NCI-H2171 (cell line): ENCODE measurements around the gene AGPAT2.
A peak's percentile ranks its signal among the peaks of the same experiment; 100 is the strongest.

Experiments
- DNase-seq: peaks from one replicate; lab custom pipeline; 2025; lab: John Stamatoyannopoulos, UW

The AGPAT2 gene

GRCh38 chr9:136673088-136673974, 13.9 kb downstream of the AGPAT2 start:
- DNase-seq = no peak

- no peak for DNase-seq
These were observed 14.7 kb downstream of the AGPAT2 start for GRCh38 chr9:136672431-136673087.

DNA sequence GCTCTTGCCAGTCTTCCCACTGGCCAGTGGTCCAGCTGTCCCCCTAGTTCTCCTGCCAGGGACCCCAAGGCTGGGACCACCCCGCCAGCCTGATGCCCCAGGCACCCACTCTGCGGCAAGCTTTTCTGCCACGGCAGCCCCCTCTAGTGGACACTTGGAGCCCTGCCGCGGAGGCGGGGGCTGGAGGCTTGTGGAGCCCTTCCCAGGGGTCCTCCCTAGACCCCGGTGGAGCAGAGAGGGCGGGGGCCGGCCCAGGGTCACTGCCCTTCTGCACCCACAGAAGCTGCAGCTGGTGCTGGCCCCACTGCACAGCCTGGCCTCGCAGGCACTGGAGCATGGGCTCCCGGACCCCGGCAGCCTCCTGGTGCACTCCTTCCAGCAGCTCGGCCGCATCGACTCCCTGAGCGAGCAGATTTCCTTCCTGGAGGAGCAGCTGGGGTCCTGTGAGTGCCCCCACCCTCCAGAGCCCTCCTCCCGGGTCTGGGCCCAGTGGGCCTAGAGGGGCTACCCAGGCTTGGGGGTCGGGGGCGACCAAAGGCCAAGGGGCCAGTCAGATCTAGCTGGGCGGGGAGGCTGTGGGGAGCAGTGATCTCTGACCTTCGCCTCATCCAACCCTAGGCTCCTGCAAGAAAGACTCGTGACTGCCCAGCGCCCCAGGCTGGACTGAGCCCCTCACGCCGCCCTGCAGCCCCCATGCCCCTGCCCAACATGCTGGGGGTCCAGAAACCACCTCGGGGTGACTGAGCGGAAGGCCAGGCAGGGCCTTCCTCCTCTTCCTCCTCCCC, 15.4 kb downstream of the AGPAT2 start:
- DNase-seq = peak; percentile 19

DNA sequence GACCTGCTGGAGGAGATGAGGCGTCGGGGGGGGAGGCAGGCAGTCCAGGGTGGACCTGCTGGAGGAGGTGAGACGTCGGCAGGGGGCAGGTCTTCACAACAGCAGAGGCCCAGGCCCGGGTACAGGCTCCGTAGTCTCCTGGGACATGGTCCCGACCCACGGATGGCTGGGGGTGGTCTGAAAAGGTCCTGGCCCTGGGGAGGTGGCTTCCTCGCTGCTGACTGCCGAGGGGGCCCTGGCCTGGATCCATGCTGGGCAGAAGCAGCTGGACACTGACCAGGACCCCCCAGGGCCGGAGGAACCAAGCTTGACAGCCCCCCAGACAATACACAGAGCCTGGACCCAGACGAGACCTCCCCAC, 16.0 kb downstream of the AGPAT2 start:
- DNase-seq = no peak

GRCh38 chr9:136670576-136671253, 16.5 kb downstream of the AGPAT2 start:
- no peak for DNase-seq

DNA sequence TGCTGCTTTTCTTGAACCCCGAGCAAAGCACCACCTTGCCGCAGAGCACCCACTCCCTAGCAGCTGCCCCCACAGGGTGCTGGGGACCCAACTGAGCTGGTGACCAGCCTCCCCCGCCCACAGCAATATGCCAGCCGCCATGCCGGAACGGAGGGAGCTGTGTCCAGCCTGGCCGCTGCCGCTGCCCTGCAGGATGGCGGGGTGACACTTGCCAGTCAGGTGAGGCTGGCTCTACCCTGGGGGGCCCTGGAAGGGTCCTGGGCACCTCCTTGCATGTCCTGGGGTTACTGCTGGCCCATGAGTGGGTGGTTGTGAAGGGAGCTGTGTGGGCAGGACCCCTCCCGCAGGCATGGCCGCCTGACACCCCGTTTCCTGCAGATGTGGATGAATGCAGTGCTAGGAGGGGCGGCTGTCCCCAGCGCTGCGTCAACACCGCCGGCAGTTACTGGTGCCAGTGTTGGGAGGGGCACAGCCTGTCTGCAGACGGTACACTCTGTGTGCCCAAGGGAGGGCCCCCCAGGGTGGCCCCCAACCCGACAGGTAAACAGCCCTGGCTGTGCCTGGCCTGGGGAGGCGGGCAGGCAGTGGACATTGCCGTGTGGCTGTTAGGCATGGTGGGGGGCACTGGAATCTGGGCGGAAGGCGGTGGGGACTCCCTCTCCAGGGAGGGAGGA, 17.3 kb downstream of the AGPAT2 start:
- DNase-seq = no peak

DNA sequence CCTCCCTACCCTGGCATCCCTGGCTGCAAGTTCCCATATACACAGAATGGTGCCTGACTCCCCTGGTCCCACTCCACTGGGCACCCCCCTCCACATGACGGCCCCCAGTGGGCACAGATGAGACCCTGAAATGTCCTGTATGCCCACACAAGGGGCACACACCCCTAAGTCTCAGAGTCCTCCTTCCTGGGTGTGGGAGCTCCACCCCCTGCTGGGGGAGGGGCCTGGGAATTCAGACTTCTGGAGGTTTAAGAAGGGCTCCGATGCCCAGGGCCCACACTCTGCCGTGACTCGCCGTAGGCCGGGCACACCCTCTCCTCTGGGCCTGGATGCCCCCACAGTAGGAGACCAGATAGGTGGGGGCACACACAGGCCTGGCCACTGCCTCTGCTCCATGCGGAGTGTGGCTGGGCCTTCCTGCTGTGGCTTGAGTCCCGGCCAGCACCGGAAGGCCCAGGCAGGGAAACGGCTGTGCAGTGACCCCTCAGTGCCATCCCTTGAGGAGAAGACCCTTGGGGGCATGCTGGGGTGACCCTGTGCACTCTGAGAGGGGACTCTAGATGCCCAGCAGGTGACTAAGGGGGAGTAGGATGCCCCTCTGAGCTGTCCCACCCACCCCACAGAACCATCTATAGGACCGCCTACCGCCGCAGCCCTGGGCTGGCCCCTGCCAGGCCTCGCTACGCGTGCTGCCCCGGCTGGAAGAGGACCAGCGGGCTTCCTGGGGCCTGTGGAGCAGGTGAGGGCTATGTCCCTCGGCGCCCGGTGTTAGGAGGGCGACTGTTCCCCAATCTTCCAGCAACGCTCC, 18.1 kb downstream of the AGPAT2 start:
- no peak for DNase-seq

- no peak for DNase-seq
These were observed 19.1 kb downstream of the AGPAT2 start for GRCh38 chr9:136667940-136668760.

DNA sequence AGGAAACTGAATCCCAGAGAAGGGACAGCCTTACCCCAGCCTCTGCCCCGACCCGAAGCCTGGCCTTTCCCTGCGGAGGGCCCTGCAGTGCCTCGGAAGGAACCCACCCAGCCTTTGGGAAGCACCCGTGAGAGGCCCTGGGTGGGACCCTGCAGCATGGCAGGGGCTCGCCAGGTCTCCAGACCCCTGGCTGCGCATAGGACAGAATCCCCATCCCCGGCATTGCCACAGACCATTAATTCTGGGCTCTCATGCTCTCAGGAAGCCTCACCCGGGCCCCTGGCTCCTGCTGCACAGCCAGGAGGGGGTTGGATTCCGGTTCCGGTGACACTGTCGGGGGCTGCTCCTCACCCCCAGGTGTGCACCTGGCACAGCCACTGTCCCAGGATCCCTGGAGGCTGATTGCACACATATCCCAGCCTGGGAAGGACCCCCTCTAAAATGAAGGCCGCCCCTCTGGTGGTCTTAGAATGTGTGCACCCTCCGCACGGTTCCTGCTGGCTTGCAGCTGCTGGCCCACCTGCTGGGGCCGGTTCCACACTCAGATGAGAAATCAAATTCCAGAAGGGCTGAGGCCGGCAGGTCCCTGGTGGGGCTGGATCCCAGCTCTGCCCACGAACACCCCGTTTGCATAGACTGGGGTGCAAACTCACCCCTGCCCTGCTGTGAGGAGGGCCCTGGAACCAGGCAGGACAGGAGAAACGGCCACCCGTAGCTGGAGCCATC, 19.9 kb downstream of the AGPAT2 start:
- no peak for DNase-seq

GRCh38 chr9:136666372-136667213, 20.7 kb downstream of the AGPAT2 start:
- no peak for DNase-seq

DNA sequence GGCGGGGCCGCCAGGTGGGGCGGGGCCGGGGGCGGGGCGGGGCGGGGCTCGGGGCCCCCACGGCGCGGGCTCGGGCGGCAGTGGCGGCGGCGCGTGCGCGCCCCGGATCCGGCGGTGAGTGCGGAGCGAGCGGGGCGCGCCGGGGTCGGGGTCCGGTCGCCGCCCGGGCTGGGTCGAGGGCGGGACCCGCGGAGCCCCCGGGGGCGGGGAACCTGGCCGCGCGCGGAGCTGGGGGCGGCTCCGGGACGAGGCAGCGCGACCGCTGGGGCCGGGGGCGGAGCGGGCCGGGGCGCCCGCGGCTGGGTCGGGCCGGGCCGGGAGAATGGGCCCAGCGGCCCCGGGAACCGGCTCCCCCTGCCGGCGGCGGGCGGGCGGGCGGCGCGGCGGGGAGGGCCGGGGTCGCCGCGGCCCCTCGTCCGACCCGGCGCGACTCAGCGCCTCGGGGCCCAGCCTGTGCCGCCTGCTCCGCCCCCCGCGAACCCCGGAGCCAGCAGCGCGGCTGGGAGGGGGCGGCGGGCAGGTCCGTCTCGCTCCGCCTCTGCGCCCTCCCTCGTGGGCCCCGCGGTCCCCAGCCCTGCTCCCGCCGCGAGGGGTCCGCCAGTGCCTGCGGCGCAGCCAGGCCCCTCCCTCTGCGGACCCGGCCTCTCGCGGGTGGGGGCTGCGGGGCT, 21.4 kb downstream of the AGPAT2 start:
- peak; percentile 32 for DNase-seq

DNA sequence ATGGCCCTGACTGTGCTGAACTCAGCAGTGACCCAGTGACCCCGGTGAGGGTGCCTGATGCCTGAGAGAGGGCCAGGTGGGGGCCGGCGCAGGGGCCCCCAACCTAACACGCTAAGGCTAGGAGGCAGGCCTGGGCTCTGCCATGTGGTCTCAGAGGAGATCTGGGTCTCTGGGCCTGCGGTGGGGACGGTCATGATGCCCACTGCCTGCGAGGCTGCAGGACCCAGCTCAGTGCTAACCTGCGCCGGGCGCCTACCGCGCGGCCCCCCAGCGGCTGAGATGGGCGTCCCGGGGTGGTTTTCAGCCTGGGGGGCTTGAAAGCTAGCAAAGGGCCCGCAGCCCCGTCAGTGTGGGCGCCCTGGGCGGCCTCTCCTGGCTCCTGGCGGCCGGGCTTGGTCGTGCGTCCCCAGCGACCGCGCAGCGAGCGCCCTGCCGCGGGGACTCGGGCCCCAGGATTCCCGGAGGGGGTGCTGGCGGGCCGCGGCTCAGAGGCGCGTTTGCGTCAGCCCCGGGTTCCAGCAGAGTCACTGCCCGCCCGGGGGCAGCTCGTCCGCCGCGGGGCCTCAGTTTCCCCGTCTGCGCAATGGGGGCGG, 22.1 kb downstream of the AGPAT2 start:
- DNase-seq = peak; percentile 38

DNA sequence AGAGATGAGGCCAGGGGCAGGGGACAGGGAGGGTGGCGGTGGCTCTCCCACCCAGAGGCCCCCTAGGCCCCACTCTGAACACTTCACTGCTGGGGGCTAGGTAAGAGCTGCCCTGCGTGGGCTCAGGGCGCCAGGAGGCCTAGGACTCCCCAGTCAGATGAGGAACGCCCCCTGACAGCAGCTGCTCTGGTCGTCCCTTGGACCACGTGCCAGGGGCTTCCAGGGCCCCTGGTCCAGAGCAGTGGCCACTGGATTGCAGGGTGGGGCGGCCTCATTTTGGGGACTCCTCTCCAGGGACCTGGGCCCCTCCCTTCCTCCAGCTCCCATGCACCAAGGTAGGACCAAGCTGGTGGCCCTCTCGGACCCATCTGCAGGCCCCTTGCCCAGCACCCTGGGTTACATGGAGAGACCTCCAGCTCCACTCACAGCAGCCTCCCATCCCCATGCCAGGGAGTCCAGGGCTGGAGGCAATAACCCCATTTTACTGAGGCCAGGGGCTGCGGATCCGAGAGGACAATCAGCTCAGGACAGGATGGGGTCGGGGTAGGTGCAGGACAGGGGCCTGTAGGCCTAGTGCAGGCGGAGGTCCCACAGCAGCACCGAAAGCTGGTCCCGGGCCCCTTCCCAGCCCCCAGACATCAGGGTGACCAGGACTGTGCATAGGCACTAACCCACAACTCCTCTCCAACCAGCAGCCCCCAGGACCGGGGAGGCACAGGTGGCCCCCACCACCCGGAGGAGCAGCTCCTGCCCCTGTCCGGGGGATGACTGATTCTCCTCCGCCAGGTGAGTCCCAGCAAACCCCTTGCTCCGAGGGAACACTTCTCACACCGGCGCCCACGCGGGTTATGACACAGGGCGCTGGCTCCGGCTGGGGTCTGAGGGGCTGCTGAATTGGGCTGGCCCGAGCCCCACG, 23.0 kb downstream of the AGPAT2 start:
- DNase-seq = no peak

DNA sequence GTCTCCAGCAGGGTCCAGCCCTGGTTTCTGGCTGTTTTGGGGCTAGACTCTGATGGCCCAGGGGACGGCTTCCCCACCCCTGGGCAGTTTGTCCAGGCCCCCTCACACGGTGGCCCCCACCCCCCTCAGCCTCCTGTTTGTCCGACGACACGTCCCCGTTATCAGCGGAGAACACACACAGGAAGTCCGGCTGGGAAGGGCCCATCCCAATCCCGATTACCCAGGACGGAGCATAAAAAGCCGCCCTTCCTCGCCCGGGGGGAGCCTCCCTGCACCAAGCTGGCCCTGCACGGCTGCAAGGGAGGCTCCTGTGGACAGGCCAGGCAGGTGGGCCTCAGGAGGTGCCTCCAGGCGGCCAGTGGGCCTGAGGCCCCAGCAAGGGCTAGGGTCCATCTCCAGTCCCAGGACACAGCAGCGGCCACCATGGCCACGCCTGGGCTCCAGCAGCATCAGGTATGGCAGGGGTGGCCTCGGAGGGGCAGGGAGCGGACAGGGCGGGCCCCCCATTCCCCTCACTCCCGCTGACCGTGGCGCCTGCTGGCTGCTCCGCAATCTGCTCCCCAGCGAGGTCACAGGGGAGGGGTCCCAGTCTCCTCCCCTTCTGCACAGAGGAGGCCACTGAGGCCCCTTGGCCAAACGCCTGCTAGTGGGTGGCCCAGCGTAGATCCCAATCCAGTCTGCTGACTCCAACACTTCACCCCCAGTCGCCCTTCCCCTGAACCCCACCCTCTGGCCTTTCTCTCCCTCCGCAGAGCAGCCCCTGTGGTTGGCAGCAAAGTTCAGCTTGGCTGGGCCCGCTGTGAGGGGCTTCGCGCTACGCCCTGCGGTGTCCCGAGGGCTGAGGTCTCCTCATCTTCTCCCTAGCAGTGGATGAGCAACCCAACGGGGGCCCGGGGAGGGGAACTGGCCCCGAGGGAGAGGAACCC, 24.3 kb downstream of the AGPAT2 start, which contains the start of gene EGFL7:
EGFL7 (plus strand) TSS at position 261 of the 926 bp plus-strand sequence. CDS start 5,367 bp downstream, outside the sequence.
- no peak for DNase-seq

GRCh38 chr9:136662326-136662655, 25.0 kb downstream of the AGPAT2 start:
- no peak for DNase-seq
